HFF-Myc (cell line): Measurements from ENCODE around the gene SLMAP.
"Not testable (repeated sequence)": the region's sequence is repeated elsewhere in the genome, so short reads cannot be mapped to it uniquely, and the experiment has no call there.

Source experiments
- DNase-seq: peaks from one replicate; pipeline ENCODE4 v3.0.0-alpha.2; 2011; ENCODE audit warnings: low read depth; ENCODE audit errors: extremely low read depth
- H3K4me3 ChIP-seq: replicated peaks from 2 replicates; pipeline ENCODE4 v1.5.1; 2011; ENCODE audit warnings: low read depth, mild to moderate bottlenecking, control low read depth, low read length
- CTCF ChIP-seq: IDR thresholded peaks from 2 replicates; pipeline ENCODE4 v1.5.1; 2012; ENCODE audit warnings: mild to moderate bottlenecking, low read depth, low read length, control low read depth; ENCODE audit errors: missing control alignments

The SLMAP gene

GRCh38 chr3:57796261-57796660, 40.2 kb downstream of the SLMAP start:
- DNase-seq, result no peak
- TF ChIP-seq CTCF, result no peak
- H3K4me3 ChIP-seq, result no peak overlapping the region

- H3K4me3 ChIP-seq, result no peak overlapping the region
- TF ChIP-seq CTCF, result no peak
- no peak for DNase-seq
Measured at GRCh38 chr3:57797701-57798487, 41.8 kb downstream of the SLMAP start.

GRCh38 chr3:57803647-57804081, 47.6 kb downstream of the SLMAP start:
- DNase-seq, result peak; percentile 95
- TF ChIP-seq CTCF, result no peak
- no peak overlapping the region for H3K4me3 ChIP-seq

- no peak for TF ChIP-seq CTCF
- H3K4me3 ChIP-seq, result no peak overlapping the region
Measured at GRCh38 chr3:57805266-57805665, 49.2 kb downstream of the SLMAP start.

GRCh38 chr3:57805674-57806073, 49.6 kb downstream of the SLMAP start:
- peak; percentile 52 for DNase-seq
- no peak overlapping the region for H3K4me3 ChIP-seq
- no peak for TF ChIP-seq CTCF

More at GRCh38 chr3:57805266-57805665, 49.2 kb downstream of the SLMAP start:
- no peak for DNase-seq

- not testable (repeated sequence) for H3K4me3 ChIP-seq, DNase-seq
Measured at GRCh38 chr3:57806195-57806594, 50.1 kb downstream of the SLMAP start.

GRCh38 chr3:57808961-57809608, 53.0 kb downstream of the SLMAP start:
- no peak for DNase-seq
- no peak overlapping the region for H3K4me3 ChIP-seq
- no peak for TF ChIP-seq CTCF
